SK-N-DZ (cell line): ENCODE results near the gene OBP2B. TPM values are rescaled to one million over a fixed set of nuclear protein-coding genes. Genes with fewer than 3 reads are reported as not detected.
"Not testable (repeated sequence)": the region's sequence is repeated elsewhere in the genome, so short reads cannot be mapped to it uniquely, and the experiment has no call there.

Experiments
- DNase-seq: peaks from one replicate; pipeline ENCODE4 v3.0.0-alpha.2; 2015; ENCODE audit warnings: low spot score
- polyA plus RNA-seq, 2 experiments: library from polyadenylated mRNA; depleted of rRNA; stranded (reverse); fragments of >200 nt; gene quantifications; 2 replicates each; pipeline ENCODE4 v1.2.3, GENCODE V29; 2014

The OBP2B gene
- polyA plus RNA-seq (2014; cell fraction: cytosol; rRNA removed) = not detected in 2 replicates
- not detected in 2 replicates for polyA plus RNA-seq (2014; cell fraction: nucleus; rRNA removed)

GRCh38 chr9:133208880-133209300 is at the start of gene OBP2B:
Gene OBP2B, minus strand, starts transcription at chr9:133209250. Its CDS starts 51 bp downstream, at chr9:133209199.
- DNase-seq = not testable (repeated sequence)

DNA sequence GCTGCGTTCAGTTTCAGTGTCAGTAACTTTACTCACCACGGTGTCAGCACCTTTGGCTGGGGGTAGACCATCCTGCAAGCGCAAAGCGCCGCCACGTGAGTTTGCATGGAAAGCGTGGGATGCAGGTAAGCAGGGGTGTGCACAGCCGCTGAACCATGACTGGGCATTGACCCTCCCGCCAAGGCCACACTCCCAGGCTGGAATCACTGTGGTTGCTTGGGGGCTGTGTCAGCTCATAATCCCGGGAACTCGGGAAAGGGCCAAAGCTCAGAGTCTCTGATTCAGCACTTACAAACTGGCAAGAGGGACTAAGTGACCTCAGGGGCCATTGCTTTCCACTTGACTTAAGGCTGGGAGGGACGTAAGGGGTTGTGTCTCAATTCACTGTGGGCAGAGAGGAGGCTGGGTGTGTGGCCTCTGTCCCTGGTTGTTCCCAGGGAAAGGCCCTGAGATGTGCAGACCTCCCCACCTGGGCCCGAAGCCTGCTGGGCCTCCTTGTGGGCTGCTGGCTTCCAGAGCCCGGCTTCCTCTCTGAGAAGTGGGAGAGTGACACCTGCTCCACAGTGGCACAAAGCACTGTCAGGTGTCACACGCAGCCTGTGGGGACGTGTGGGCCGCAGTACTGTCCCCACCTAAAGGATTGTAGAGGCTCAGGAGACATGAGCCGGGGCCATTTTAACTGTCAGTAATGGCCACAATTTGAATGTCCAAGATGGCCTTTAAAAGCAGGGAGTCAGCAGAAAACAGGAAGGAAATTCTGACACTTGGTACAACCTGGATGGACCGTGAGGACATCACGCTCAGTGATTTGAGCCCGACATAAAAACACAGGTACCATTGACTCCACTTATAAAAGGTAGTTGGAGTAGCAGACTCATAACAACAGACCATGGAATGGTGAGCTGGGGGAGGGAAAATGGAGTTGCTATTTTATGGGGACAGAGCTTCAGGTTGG is 49.3 kb upstream of the OBP2B start:
- no peak for DNase-seq

DNA sequence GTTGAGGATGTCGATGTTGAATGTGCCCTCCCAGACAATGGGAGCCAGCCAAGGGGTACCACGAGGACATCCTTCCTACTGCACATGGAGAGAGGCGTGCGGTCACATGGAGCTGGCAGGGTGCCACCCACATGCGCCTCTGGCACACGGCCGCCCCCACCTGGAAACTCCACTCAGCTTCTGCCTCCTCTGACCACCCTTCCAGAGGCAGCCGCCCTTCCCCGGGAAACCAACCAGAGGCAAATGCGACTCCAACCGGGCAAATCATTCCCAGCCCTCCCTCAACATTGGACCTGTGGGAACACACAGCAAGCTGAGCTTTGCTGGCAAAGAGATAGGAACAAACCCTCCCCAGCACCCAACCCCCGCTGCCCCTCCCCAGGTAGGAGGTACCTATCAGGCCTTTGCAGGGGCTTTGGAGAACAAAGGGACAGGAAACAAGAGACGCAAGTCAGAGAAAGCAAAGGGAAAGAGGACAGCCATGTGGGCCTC is 48.5 kb upstream of the OBP2B start:
- DNase-seq = no peak

GRCh38 chr9:133256686-133257091 is 47.6 kb upstream of the OBP2B start:
- DNase-seq = no peak

DNA sequence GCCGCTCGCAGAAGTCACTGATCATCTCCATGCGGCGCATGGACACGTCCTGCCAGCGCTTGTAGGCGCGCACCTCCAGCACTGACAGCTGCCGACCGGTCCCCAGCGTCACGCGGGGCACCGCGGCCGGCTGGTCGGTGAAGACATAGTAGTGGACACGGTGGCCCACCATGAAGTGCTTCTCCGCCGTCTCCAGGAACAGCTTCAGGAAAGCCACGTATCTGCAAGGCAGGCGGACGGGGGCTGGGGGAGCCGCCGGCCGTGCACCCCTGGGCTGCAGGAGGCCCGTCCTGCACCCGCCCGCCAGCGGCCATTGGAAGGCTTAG is 47.0 kb upstream of the OBP2B start:
- no peak for DNase-seq

DNA sequence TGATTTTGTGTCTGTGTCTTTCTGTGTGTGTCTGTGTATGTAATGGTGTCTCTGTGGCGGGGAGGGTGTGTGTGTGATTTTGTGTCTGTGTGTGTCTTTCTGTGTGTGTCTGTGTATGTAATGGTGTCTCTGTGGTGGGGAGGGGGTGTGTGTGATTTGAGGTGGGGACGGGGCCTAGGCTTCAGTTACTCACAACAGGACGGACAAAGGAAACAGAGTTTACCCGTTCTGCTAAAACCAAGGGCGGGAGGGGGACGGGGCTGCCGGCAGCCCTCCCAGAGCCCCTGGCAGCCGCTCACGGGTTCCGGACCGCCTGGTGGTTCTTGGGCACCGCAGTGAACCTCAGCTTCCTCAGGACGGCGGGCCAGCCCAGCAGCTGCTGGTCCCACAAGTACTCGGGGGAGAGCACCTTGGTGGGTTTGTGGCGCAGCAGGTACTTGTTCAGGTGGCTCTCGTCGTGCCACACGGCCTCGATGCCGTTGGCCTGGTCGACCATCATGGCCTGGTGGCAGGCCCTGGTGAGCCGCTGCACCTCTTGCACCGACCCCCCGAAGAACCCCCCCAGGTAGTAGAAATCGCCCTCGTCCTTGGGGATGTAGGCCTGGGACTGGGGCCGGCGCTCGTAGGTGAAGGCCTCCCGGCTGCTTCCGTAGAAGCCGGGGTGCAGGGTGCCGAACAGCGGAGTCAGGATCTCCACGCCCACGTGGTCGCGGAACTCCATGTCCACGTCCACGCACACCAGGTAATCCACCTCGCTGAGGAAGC is 46.5 kb upstream of the OBP2B start:
- no peak for DNase-seq

DNA sequence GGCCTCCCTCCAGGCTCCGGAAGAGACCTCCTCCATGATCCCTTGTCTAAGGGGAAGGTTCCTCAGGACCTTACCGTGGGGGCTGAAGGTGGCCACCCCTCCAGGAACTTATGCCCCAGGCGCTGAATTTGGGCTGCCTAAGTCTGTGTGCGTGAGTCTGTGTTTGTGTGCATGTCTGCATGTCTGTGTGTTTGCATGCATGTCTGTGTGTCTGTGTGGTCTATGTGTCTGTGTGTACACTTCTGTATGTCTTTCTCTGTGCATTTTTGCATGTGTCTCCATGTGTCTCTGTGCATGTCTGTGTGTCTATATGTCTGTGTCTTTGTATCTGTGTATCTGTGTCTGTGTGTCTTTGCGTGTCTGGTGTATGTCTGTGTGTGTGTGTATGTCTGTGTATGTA is 45.4 kb upstream of the OBP2B start:
- no peak for DNase-seq

GRCh38 chr9:133253268-133253667 is 44.2 kb upstream of the OBP2B start:
- no peak for DNase-seq

DNA sequence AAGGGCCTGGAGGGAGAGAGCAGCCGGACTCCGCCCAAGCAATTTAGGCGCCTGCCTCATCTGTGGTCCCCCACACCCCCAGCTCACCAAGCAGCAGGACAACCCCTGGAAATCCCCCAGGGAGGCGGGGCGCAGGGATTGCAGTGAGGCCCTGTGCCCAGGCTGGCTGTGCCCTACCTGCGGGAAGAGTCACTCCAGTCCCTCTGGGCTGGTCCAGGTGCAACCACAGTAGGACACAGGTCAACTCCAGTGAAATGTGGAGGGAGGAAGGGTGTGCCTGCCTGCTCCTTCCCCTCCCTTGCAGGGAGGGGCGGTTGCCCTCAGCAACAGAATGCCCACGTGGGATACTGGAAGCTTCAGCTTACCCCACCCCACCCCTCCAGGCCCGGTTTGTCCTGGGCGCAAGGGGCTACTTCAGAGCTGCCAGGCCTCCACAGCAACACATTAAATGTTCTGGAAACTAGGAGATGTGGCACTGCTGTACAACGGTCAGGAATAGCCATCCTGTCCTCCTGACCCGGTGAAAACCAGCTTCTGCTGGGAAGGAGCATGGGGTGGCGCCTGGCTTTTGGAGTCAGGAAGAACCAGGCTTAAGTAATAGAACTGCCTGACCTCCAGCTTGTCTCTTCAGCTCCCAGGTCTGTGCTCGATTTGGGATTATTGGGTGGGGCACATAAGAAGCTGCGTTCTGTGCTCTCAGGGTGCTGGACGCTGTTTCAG is 43.4 kb upstream of the OBP2B start:
- no peak for DNase-seq

DNA sequence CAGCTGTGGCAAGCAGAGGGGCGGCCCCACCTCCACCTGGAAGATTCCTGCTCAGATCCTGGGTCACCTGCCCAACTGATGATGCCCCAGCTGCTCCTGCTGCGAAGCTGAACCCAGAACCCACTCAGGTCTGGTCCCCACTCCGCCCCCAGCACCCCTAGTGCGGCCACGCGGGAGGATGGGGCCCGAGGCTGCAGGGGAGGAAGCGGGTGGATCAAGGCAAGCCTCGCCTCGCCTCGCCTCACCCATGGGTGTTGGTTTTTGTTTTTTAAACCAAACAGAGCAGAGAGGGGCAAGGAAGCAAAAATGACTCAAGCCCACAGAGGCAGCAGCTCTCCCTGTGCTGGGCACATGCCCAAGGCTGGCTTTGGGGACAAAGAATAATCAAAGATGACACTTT is 42.7 kb upstream of the OBP2B start:
- no peak for DNase-seq

DNA sequence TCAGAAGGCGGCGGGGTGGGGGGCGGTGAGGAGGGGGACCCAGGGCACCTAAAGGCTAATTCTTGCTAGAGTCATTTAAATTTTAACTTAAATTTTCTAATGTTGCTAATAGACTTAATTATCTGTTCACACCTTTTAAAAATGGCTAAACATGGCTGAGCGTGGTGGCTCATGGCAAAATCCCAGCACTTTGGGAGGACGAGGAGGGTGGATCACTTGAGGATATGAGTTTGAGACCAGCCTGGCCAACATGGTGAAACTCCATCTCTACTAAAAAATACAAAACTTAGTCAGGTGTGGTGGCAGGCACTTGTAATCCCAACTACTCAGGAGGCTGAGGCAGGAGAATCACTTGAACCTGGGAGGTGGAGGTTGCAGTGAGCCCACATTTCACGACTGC is 42.2 kb upstream of the OBP2B start:
- DNase-seq = not testable (repeated sequence)

GRCh38 chr9:133250741-133251170 is 41.7 kb upstream of the OBP2B start:
- no peak for DNase-seq

DNA sequence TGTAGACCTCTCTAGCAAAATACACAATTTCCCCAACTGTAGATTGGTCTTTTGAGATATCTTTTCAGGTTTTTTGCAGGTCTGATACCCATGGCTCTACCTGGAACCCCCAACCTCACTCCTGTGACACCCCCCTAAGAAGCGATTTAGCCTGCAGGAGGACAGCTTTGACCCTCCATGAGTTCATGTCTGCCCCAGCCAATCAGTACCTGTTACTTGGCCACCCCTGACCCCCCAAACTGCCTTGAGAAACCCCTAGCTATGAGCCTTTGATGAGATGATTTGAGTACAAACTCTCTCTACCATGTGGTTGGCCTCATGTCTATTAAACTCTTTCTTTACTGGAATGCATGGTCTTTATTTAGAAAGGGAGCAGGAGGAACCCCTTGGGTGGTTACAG is 40.3 kb upstream of the OBP2B start:
- no peak for DNase-seq

DNA sequence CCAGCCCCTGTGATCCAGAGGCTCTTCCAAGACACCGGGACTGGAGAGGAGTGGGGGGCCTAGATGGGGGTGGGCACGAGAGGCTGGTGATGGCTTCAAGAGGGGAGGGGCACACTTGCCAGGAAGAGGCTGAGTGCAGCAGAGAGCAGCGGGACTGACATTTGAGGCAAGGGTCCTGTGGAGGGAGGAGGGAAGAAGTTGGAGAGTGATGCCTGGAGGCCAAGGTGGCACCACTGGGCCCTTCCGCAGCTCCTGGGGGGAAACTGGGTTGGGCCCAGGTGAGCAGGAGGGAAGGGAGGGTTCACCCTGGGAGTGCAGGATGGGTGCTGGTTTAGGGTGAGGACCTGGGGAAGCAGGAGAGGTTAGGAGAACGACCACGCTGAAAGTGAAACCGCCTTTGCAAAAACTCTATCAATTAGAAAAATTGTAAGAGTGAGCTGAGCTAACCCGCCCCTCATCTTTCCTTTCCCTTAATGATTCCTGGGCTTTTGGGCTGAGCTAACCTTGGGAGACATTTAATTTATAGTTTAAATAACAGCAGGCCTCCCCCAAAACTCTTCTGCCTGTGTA is 39.8 kb upstream of the OBP2B start:
- no peak for DNase-seq

DNA sequence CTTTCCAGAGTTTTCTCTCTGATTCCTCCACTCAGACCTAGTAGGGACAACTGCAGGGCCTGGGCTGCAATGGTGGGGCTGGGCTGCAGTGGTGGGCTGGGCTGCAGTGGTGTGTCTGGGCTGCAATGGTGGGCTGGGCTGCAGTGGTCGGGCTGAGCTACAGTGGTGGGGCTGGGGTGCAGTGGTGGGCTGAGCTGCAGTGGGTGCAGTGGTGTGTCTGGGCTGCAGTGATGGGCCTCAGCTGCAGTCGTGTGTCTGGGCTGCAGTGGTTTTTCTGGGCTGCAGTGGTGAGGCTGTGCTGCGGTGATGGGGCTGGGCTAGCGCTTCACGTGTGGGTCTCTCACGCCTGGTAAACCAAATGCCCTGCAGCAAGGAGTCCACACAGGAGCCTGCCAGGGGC is 38.6 kb upstream of the OBP2B start:
- DNase-seq = no peak

DNA sequence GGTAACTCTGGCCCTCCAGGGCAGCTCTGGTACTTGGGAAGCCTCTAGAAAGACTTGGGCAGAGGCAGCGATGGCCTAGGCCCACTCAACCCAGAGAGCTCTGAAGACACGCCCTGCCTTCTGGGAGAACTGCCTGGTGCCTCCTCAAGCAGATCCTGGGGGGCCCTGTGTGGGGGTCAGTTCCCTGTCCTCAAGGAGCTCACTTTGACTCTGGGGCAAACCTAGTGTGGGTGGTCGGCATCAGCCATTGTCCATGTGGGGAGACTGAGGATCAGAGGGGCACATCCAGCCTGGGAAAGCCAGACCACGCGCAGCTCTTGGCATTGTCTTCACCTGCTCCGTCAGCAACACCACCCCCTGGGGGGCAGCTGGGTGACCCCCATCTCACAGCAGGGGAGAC is 37.9 kb upstream of the OBP2B start:
- DNase-seq = no peak

DNA sequence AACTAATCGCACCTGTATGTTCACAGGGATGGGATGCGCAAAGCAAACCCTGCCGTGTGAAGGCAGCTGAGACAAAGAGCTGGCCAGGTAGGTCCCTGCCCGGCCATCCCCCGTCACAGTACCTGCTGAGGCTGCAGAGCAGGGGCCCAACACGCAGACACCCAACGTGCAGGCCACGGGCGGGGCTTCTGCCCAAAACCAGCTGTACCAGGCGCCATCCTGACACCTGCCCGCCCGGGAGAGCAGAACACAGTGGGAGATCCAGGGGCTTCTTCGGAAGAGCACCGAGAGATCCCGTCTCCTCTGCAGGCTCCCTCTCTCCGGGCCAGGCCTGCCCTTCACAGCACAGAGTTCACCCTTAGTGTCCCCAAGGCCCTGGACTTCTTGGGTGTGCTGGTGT is 37.5 kb upstream of the OBP2B start:
- DNase-seq = no peak

- DNase-seq = no peak
Observed at GRCh38 chr9:133242991-133243390, 33.9 kb upstream of the OBP2B start.

DNA sequence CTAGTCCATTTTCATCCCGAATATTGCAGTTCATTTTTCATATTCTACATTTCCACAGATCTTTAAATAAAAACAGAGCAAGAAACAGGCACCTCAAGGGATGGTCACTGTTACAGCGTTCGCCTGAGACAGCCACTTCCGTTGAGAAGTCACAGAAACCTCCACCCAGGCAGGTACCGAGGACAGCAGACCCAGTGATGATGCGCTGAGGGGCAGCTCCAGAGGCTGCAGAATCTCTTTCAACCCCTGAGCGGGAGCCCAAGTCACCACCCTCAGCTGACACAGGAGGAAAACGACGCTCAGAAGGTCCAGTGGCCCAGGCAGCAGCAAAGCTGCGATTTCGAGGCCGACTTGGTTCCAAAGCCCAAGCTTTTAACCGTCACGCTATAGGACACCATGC is 33.2 kb upstream of the OBP2B start:
- no peak for DNase-seq

GRCh38 chr9:133239533-133240090 is 30.6 kb upstream of the OBP2B start:
- no peak for DNase-seq
